IMR-90 (cell line): ENCODE measurements around the gene METTL27. TPM values are rescaled to one million over a fixed set of nuclear protein-coding genes. Genes with fewer than 3 reads are reported as not detected.

Experiments used
- ATAC-seq: fragments of 200-7000 bp; cut with Tn5 transposase; 2 replicates; pipeline ENCODE4 v1.9.1; 2020; ENCODE audit warnings: low read depth, mild to moderate bottlenecking, moderate library complexity
- BruUV-seq: library from RNA; stranded (reverse); fragments of 400-500 nt; replicated peaks from 2 replicates; lab custom pipeline; 2021; lab: Mats Ljungman, UMichigan
- CTCF ChIA-PET: fragments of 300-600 bp; formaldehyde crosslinking; extraction: SDS; loops from one replicate; lab custom pipeline; 2021; ENCODE audit warnings: antibody characterized with exemption; lab: Yijun Ruan, JAX
- POLR2A ChIA-PET: fragments of 300-600 bp; sonication (Branson Sonifier 250); formaldehyde crosslinking; loops from one replicate; lab custom pipeline; 2022; ENCODE audit warnings: antibody characterized with exemption; ENCODE audit not compliant: unreplicated experiment; lab: Charles Lee
- DNase-seq: peaks from one replicate; pipeline ENCODE4 v3.0.0; 2013
- H2AFZ ChIP-seq: replicated peaks from 2 replicates; pipeline ENCODE3; 2013; ENCODE audit warnings: low read length, mild to moderate bottlenecking; ENCODE audit not compliant: poor library complexity
- H2AK5ac ChIP-seq: 2 replicates; pipeline ENCODE4 v1.6.1; 2013; ENCODE audit warnings: low read depth, low read length, inconsistent platforms
- H2AK9ac ChIP-seq: replicated peaks from 2 replicates; pipeline ENCODE3; 2013; ENCODE audit warnings: mild to moderate bottlenecking, low read depth, low read length, moderate library complexity; ENCODE audit not compliant: poor library complexity
- H2BK120ac ChIP-seq: 2 replicates; pipeline ENCODE4 v1.6.1; 2013; ENCODE audit warnings: low read depth, low read length, inconsistent platforms
- H2BK15ac ChIP-seq: 3 replicates; pipeline ENCODE4 v1.6.1; 2013; ENCODE audit warnings: low read depth, low read length, inconsistent platforms
- H2BK20ac ChIP-seq: 2 replicates; pipeline ENCODE4 v1.6.1; 2013; ENCODE audit warnings: low read depth, mild to moderate bottlenecking, inconsistent platforms, low read length, moderate library complexity
- H2BK5ac ChIP-seq: 2 replicates; pipeline ENCODE4 v1.6.1; 2013; ENCODE audit warnings: mild to moderate bottlenecking, low read depth, low read length, inconsistent platforms; ENCODE audit not compliant: poor library complexity, severe bottlenecking
- H3K14ac ChIP-seq: replicated peaks from 2 replicates; pipeline ENCODE4 v1.6.1; 2013; ENCODE audit warnings: low read depth, low read length, inconsistent platforms
- H3K18ac ChIP-seq: 2 replicates; pipeline ENCODE4 v1.6.1; 2013; ENCODE audit warnings: low read depth, low read length, control low read depth
- H3K23ac ChIP-seq: 2 replicates; pipeline ENCODE4 v1.6.1; 2013; ENCODE audit warnings: low read depth, low read length, inconsistent platforms
- H3K27ac ChIP-seq: 2 replicates; pipeline ENCODE4 v1.5.1; 2013; ENCODE audit warnings: mild to moderate bottlenecking, control low read depth, low read length; ENCODE audit not compliant: insufficient read depth
- H3K27me3 ChIP-seq: 2 replicates; pipeline ENCODE4 v1.6.1; 2013; ENCODE audit warnings: low read length; ENCODE audit not compliant: control insufficient read depth, insufficient read depth
- H3K36me3 ChIP-seq: 2 replicates; pipeline ENCODE4 v1.6.1; 2013; ENCODE audit warnings: low read length, mixed read lengths; ENCODE audit not compliant: control insufficient read depth, insufficient read depth
- H3K4ac ChIP-seq: 2 replicates; pipeline ENCODE4 v1.6.1; 2013; ENCODE audit warnings: low read depth, low read length, inconsistent platforms
- H3K4me1 ChIP-seq: 2 replicates; pipeline ENCODE4 v1.6.1; 2013; ENCODE audit warnings: low read length, mixed read lengths; ENCODE audit not compliant: control insufficient read depth, insufficient read depth
- H3K4me2 ChIP-seq: 2 replicates; pipeline ENCODE4 v1.6.1; 2013; ENCODE audit warnings: low read depth, mild to moderate bottlenecking, control low read depth, low read length, moderate library complexity
- H3K4me3 ChIP-seq: 2 replicates; pipeline ENCODE4 v1.5.1; 2013; ENCODE audit warnings: low read depth, mild to moderate bottlenecking, control low read depth, low read length, moderate library complexity; ENCODE audit not compliant: insufficient read depth
- H3K56ac ChIP-seq: 2 replicates; pipeline ENCODE4 v1.6.1; 2013; ENCODE audit warnings: low read length, inconsistent platforms; ENCODE audit not compliant: insufficient read depth; ENCODE audit errors: extremely low read depth
- H3K79me1 ChIP-seq, 2 experiments: 2 replicates each; pipeline ENCODE4 v1.6.1; 2013; ENCODE audit warnings: low read length in 2 of 2, inconsistent platforms in 1 of 2, low read depth in 1 of 2
- H3K9ac ChIP-seq: 2 replicates; pipeline ENCODE4 v1.6.1; 2013; ENCODE audit warnings: low read depth, low read length, control low read depth
- H3K9me1 ChIP-seq: 2 replicates; pipeline ENCODE4 v1.6.1; 2013; ENCODE audit warnings: low read length, inconsistent platforms; ENCODE audit not compliant: insufficient read depth
- H3K9me3 ChIP-seq: 2 replicates; pipeline ENCODE4 v1.6.1; 2013; ENCODE audit warnings: low read length; ENCODE audit not compliant: control insufficient read depth, insufficient read depth
- H4K20me1 ChIP-seq: 2 replicates; pipeline ENCODE4 v1.6.1; 2013; ENCODE audit warnings: low read length, inconsistent platforms; ENCODE audit not compliant: insufficient read depth
- H4K5ac ChIP-seq: 2 replicates; pipeline ENCODE4 v1.6.1; 2013; ENCODE audit warnings: mild to moderate bottlenecking, low read depth, low read length, control low read depth
- H4K8ac ChIP-seq, 2 experiments: 2 replicates each; pipeline ENCODE4 v1.6.1; 2013; ENCODE audit warnings: low read depth in 2 of 2, low read length in 2 of 2, control low read depth in 1 of 2, inconsistent platforms in 1 of 2
- H4K91ac ChIP-seq: 2 replicates; pipeline ENCODE4 v1.6.1; 2013; ENCODE audit warnings: low read depth, low read length, inconsistent platforms; ENCODE audit not compliant: insufficient read depth
- BHLHE40 ChIP-seq: fragments of 150-350 bp; IDR thresholded peaks from 2 replicates; pipeline ENCODE4 v1.6.1; 2016; ENCODE audit warnings: mild to moderate bottlenecking, low read depth, low read length
- CEBPB ChIP-seq: IDR thresholded peaks from 2 replicates; pipeline ENCODE4 v1.6.1; 2012; ENCODE audit warnings: low read depth, low read length, improper control_type of control experiment
- CHD1 ChIP-seq: IDR thresholded peaks from 2 replicates; pipeline ENCODE4 v1.6.1; 2012; ENCODE audit warnings: low read depth, low read length, improper control_type of control experiment
- FOS ChIP-seq: fragments of 150-350 bp; IDR thresholded peaks from 2 replicates; pipeline ENCODE4 v1.6.1; 2016; ENCODE audit warnings: low read depth, low read length
- MAFK ChIP-seq: IDR thresholded peaks from 2 replicates; pipeline ENCODE4 v1.6.1; 2012; ENCODE audit warnings: low read depth, low read length, improper control_type of control experiment
- MAZ ChIP-seq: IDR thresholded peaks from 2 replicates; pipeline ENCODE4 v1.6.1; 2012; ENCODE audit warnings: low read depth, mild to moderate bottlenecking, low read length, improper control_type of control experiment, moderate library complexity, borderline replicate concordance
- NFE2L2 ChIP-seq: fragments of 150-350 bp; IDR thresholded peaks from 2 replicates; pipeline ENCODE4 v1.6.1; 2016; ENCODE audit warnings: low read depth, mild to moderate bottlenecking, low read length
- RCOR1 ChIP-seq: IDR thresholded peaks from 2 replicates; pipeline ENCODE4 v1.6.1; 2012; ENCODE audit warnings: mild to moderate bottlenecking, low read length, improper control_type of control experiment; ENCODE audit not compliant: insufficient replicate concordance
- WGBS, 2 experiments: methylation state at CpG; one replicate each; pipeline versions ENCODE4 v1.1.5 to v1.1.7; 2013; ENCODE audit warnings: missing lambda C conversion rate in 2 of 2; ENCODE audit not compliant: insufficient read length in 1 of 2; ENCODE audit errors: extremely low coverage in 2 of 2; 5-methylcytosine and 5-hydroxymethylcytosine counted together
- dilution Hi-C: fragments of 300-500 bp; cut with HindIII; formaldehyde crosslinking; loops from one replicate; pipeline ENCODE4 v1.14.3; 2018; ENCODE audit warnings: low sequenced_read_pairs; ENCODE audit not compliant: unreplicated experiment
- in situ Hi-C: fragments of 300-500 bp; cut with MboI; formaldehyde crosslinking; loops from 3 replicates; pipeline ENCODE4 v1.14.3; 2019; ENCODE audit warnings: low sequenced_read_pairs, inconsistent platforms, mixed read lengths
- intact Hi-C: fragments of 100-400 bp; cut with micrococcal nuclease; formaldehyde crosslinking; loops from 2 replicates; pipeline ENCODE4 v1.10.0; 2022
- polyA plus RNA-seq, 3 experiments: library from polyadenylated mRNA; depleted of rRNA; stranded (reverse); fragments of >200 nt; gene quantifications; 2 replicates each; pipeline ENCODE4 v1.2.3, GENCODE V29; 2012; ENCODE audit warnings: low replicate concordance in 1 of 3
- total RNA-seq: library from RNA; depleted of rRNA; stranded (reverse); fragments of >200 nt; gene quantifications from 2 replicates; pipeline ENCODE4 v1.2.3, GENCODE V29; 2012
- TF ChIP-seq, protein P1 (sequence below): fragments of 150-350 bp; IDR thresholded peaks from 2 replicates; pipeline ENCODE4 v1.6.1; 2017; ENCODE audit warnings: mild to moderate bottlenecking, antibody characterized with exemption, low read length, low read depth
- TF ChIP-seq, protein P2 (sequence below): conservative IDR thresholded peaks from 2 replicates; pipeline ENCODE4 v1.5.1; 2012; ENCODE audit warnings: mild to moderate bottlenecking, low read depth, low read length, improper control_type of control experiment
- TF ChIP-seq, protein P3 (sequence below): fragments of 150-350 bp; IDR thresholded peaks from 2 replicates; pipeline ENCODE4 v1.6.1; 2016; ENCODE audit warnings: low read depth, mild to moderate bottlenecking, low read length, moderate library complexity, borderline replicate concordance

The METTL27 gene
- total and polyA plus RNA-seq, 2 of the 4 experiments (the other 2 are of a cell fraction): 2.3 to 4.3 TPM

DNA sequence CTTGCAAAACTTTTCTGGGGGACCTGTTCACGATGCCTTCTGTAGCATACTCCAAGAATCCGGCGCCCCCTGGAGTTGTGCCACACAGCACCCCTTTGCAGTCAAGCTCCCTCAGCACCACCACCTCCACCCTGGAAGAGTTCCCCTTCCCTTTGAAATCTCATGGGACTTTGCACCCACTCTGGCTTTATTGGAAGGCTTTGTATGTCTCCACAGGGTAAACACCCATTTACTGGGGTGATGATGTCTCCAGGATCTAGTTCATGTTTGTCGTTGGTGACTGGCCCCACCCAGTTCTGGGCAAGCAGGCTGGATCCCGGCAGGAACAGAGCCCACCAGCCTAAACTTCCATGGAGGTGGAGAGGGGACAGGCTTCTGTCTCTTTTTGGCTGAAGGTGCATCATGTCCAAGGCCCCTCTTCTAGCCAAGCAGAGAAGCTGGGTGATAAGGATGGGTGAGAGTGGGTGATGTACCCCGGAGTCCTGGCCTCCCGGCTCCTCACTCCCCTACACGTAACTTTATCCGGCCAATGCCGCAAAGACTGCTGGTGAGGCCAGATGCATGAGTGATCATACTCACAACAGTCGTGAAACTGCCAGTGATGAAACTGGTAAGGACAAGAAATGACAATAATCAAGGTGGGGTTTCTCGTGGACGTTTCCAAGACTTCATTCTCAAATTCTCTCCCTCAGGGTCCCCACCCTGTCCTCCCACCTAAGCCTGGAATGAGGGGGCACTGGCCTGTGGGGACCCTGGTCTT is 12.2 kb downstream of the METTL27 start (continued):
- TF ChIP-seq BHLHE40: no peak

DNA sequence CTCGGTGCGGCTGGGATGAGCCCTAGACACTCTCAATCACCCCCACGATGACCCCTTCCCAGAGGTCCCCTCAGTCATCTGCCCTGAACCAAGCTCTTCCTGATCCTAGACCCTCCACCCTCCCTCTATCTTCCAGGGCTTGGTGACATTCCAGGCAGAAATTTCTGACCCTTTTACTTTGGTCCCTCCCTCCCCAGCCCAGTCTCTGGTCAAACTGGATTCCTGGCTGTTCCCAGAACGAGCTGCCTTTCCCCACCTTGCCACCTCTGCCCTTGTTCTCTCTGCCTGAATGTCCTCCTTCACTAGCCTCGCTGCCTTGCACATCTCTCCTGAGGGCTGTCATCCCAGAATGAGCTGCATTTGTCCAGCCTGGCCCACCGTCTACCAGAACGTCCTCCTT is 12.8 kb downstream of the METTL27 start:
- no peak overlapping the region for H2AK9ac ChIP-seq
- H4K20me1 ChIP-seq: no peaks in the 10 kb centered on the region
- dilution Hi-C loops (no loop called here), intact Hi-C loops (no loop called here), in situ Hi-C loops (no loop called here)
- 0 out of 2 replicates have a peak overlapping the region, but pooled peaks have one; percentile 29 for H2BK20ac ChIP-seq
- peak overlapping the region; percentile 59 for H2AFZ ChIP-seq
- 71% methylated on average over 1 of the region's 7 CpGs; no CpG with 5 or more reads in 1 of the 2 experiments for WGBS, 2 experiments
- H2AK5ac ChIP-seq: peak overlapping the region; percentile 79; the same call in 1 of the 2 replicates
- DNase-seq (no peak), ATAC-seq (no peak)
- no peak overlapping the region; a peak in 1 of 4 replicates for H4K8ac ChIP-seq
- no peak overlapping the region for H4K5ac ChIP-seq
- peaks cover 31% of the 10 kb centered on the region for H3K9me1 ChIP-seq
- H3K9me3 ChIP-seq: no peaks in the 10 kb centered on the region
- H3K9ac ChIP-seq: no peak overlapping the region
- H3K23ac ChIP-seq: no peak overlapping the region
- H3K4me2 ChIP-seq: no peak overlapping the region
- H3K4me3 ChIP-seq: no peak overlapping the region
- H3K18ac ChIP-seq: no peak overlapping the region
- TF ChIP-seq, protein P1, sequence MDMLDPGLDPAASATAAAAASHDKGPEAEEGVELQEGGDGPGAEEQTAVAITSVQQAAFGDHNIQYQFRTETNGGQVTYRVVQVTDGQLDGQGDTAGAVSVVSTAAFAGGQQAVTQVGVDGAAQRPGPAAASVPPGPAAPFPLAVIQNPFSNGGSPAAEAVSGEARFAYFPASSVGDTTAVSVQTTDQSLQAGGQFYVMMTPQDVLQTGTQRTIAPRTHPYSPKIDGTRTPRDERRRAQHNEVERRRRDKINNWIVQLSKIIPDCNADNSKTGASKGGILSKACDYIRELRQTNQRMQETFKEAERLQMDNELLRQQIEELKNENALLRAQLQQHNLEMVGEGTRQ: no peak
- no peak for TF ChIP-seq MAFK
- no peak for TF ChIP-seq MAZ
- TF ChIP-seq, protein P2, sequence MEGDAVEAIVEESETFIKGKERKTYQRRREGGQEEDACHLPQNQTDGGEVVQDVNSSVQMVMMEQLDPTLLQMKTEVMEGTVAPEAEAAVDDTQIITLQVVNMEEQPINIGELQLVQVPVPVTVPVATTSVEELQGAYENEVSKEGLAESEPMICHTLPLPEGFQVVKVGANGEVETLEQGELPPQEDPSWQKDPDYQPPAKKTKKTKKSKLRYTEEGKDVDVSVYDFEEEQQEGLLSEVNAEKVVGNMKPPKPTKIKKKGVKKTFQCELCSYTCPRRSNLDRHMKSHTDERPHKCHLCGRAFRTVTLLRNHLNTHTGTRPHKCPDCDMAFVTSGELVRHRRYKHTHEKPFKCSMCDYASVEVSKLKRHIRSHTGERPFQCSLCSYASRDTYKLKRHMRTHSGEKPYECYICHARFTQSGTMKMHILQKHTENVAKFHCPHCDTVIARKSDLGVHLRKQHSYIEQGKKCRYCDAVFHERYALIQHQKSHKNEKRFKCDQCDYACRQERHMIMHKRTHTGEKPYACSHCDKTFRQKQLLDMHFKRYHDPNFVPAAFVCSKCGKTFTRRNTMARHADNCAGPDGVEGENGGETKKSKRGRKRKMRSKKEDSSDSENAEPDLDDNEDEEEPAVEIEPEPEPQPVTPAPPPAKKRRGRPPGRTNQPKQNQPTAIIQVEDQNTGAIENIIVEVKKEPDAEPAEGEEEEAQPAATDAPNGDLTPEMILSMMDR: no peak
- TF ChIP-seq FOS: no peak
- TF ChIP-seq CEBPB: no peak
- TF ChIP-seq RCOR1: no peak
- TF ChIP-seq, protein P3, sequence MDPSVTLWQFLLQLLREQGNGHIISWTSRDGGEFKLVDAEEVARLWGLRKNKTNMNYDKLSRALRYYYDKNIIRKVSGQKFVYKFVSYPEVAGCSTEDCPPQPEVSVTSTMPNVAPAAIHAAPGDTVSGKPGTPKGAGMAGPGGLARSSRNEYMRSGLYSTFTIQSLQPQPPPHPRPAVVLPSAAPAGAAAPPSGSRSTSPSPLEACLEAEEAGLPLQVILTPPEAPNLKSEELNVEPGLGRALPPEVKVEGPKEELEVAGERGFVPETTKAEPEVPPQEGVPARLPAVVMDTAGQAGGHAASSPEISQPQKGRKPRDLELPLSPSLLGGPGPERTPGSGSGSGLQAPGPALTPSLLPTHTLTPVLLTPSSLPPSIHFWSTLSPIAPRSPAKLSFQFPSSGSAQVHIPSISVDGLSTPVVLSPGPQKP: no peak
- no peak for TF ChIP-seq BHLHE40
- no peak for TF ChIP-seq CHD1
- TF ChIP-seq NFE2L2: no peak
- no peak overlapping the region for H3K14ac ChIP-seq
- H3K56ac ChIP-seq: no peak overlapping the region
- no peak overlapping the region for H3K4ac ChIP-seq
- ChIA-PET POLR2A (interaction anchor here (0.7 kb wide), 1 partner anchor 1872 kb away, joined by 3 read pairs; no protein-coding TSS in a partner anchor), CTCF (interaction anchor here (0.5 kb wide), 1 partner anchor 55 kb away, joined by 6 read pairs; no protein-coding TSS in a partner anchor)
- H4K91ac ChIP-seq: no peak overlapping the region
- peaks cover 0 to 11% of the 10 kb centered on the region in 2 experiments; a peak in 1 of 4 replicates for H3K79me1 ChIP-seq
- no TSS peak for BruUV-seq
- peaks cover 11% of the 10 kb centered on the region for H3K4me1 ChIP-seq
- H2BK5ac ChIP-seq: no peak overlapping the region
- H3K27ac ChIP-seq: no peak overlapping the region
- H3K27me3 ChIP-seq: no peaks in the 10 kb centered on the region
- no peak overlapping the region; the same call in 1 of the 2 replicates for H2BK120ac ChIP-seq
- H2BK15ac ChIP-seq: 0 out of 3 replicates have a peak overlapping the region, but pooled peaks have one; percentile 51
- no peaks in the 10 kb centered on the region for H3K36me3 ChIP-seq
